Stimulated activated naive CD8-positive, alpha-beta T cell treated with anti-CD3 and anti-CD28 coated beads, Interleukin-15, Interleukin-2, amounts not matched to agents 100 ng/mL and 50 ng/mL, for 24 hours (primary cell): ENCODE data around the gene ATXN7L1.
"Not testable (repeated sequence)": the region's sequence is repeated elsewhere in the genome, so short reads cannot be mapped to it uniquely, and the experiment has no call there.

ENCODE experiments used
- H3K27ac Mint-ChIP-seq: one replicate; pipeline ENCODE4 v1.8.0; 2021; ENCODE audit warnings: mild to moderate bottlenecking, mixed read lengths
- H3K27me3 Mint-ChIP-seq: one replicate; pipeline ENCODE4 v1.8.0; 2021; ENCODE audit warnings: mixed read lengths
- H3K36me3 Mint-ChIP-seq: one replicate; pipeline ENCODE4 v1.8.0; 2021; ENCODE audit warnings: low read depth, mixed read lengths
- H3K4me1 Mint-ChIP-seq: one replicate; pipeline ENCODE4 v1.8.0; 2021; ENCODE audit warnings: low read depth, mixed read lengths
- H3K4me3 Mint-ChIP-seq: one replicate; pipeline ENCODE4 v1.8.0; 2021; ENCODE audit warnings: mild to moderate bottlenecking, mixed read lengths
- H3K9me3 Mint-ChIP-seq: one replicate; pipeline ENCODE4 v1.8.0; 2021; ENCODE audit warnings: mixed read lengths

ATXN7L1 gene

GRCh38 chr7:105619590-105619989 lies 256.8 kb downstream of the ATXN7L1 start:
- Mint-ChIP-seq H3K36me3 (peaks cover 26% of the 10 kb centered on the region), H3K4me1 (no peaks in the 10 kb centered on the region), H3K27me3 (no peaks in the 10 kb centered on the region), H3K4me3 (no peak overlapping the region), H3K9me3 (no peaks in the 10 kb centered on the region), H3K27ac (no peak overlapping the region)

- Mint-ChIP-seq H3K4me1 (no peaks in the 10 kb centered on the region), H3K27ac (no peak overlapping the region), H3K36me3 (peaks cover 25% of the 10 kb centered on the region), H3K4me3 (no peak overlapping the region), H3K27me3 (no peaks in the 10 kb centered on the region), H3K9me3 (no peaks in the 10 kb centered on the region)
Observed at GRCh38 chr7:105618016-105618296, 258.4 kb downstream of the ATXN7L1 start.

- H3K27ac Mint-ChIP-seq = no peak overlapping the region
- H3K4me1 Mint-ChIP-seq = no peaks in the 10 kb centered on the region
- H3K36me3 Mint-ChIP-seq = peaks cover 25% of the 10 kb centered on the region
- H3K27me3 Mint-ChIP-seq = no peaks in the 10 kb centered on the region
- no peaks in the 10 kb centered on the region for H3K9me3 Mint-ChIP-seq
- H3K4me3 Mint-ChIP-seq = no peak overlapping the region
Observed at GRCh38 chr7:105617280-105618015, 259.0 kb downstream of the ATXN7L1 start.

- Mint-ChIP-seq H3K4me3 (no peak overlapping the region), H3K27me3 (no peaks in the 10 kb centered on the region), H3K9me3 (no peaks in the 10 kb centered on the region), H3K4me1 (no peaks in the 10 kb centered on the region), H3K27ac (no peak overlapping the region), H3K36me3 (peaks cover 8% of the 10 kb centered on the region)
Observed at GRCh38 chr7:105614341-105614840, 262.0 kb downstream of the ATXN7L1 start.

GRCh38 chr7:105613611-105614330 lies 262.6 kb downstream of the ATXN7L1 start:
- no peak overlapping the region for H3K4me3 Mint-ChIP-seq
- H3K9me3 Mint-ChIP-seq = no peaks in the 10 kb centered on the region
- no peaks in the 10 kb centered on the region for H3K27me3 Mint-ChIP-seq
- peaks cover 8% of the 10 kb centered on the region for H3K36me3 Mint-ChIP-seq
- no peak overlapping the region for H3K27ac Mint-ChIP-seq
- H3K4me1 Mint-ChIP-seq = no peaks in the 10 kb centered on the region

GRCh38 chr7:105612806-105613205 lies 263.6 kb downstream of the ATXN7L1 start:
- peaks cover 8% of the 10 kb centered on the region for H3K36me3 Mint-ChIP-seq
- H3K27me3 Mint-ChIP-seq = no peaks in the 10 kb centered on the region
- H3K27ac Mint-ChIP-seq = no peak overlapping the region
- H3K9me3 Mint-ChIP-seq = no peaks in the 10 kb centered on the region
- H3K4me1 Mint-ChIP-seq = no peaks in the 10 kb centered on the region
- H3K4me3 Mint-ChIP-seq = no peak overlapping the region

GRCh38 chr7:105611856-105612775 lies 264.3 kb downstream of the ATXN7L1 start:
- Mint-ChIP-seq H3K27ac (no peak overlapping the region), H3K4me3 (no peak overlapping the region), H3K36me3 (peaks cover 8% of the 10 kb centered on the region), H3K9me3 (no peaks in the 10 kb centered on the region), H3K27me3 (no peaks in the 10 kb centered on the region), H3K4me1 (no peaks in the 10 kb centered on the region)

GRCh38 chr7:105610165-105610930 lies 266.1 kb downstream of the ATXN7L1 start:
- Mint-ChIP-seq H3K27me3 (no peaks in the 10 kb centered on the region), H3K4me3 (no peak overlapping the region), H3K27ac (no peak overlapping the region), H3K36me3 (peaks cover 8% of the 10 kb centered on the region), H3K4me1 (no peaks in the 10 kb centered on the region), H3K9me3 (no peaks in the 10 kb centered on the region)

- Mint-ChIP-seq H3K4me3 (no peak overlapping the region), H3K27me3 (peaks cover 4% of the 10 kb centered on the region), H3K27ac (no peak overlapping the region), H3K4me1 (no peaks in the 10 kb centered on the region), H3K9me3 (no peaks in the 10 kb centered on the region), H3K36me3 (no peaks in the 10 kb centered on the region)
Observed at GRCh38 chr7:105602325-105603305, 273.8 kb downstream of the ATXN7L1 start.

GRCh38 chr7:105600720-105601550 lies 275.5 kb downstream of the ATXN7L1 start:
- Mint-ChIP-seq H3K27ac (no peak overlapping the region), H3K27me3 (peaks cover 12% of the 10 kb centered on the region)

GRCh38 chr7:105599551-105599950 lies 276.8 kb downstream of the ATXN7L1 start:
- Mint-ChIP-seq H3K4me3 (no peak overlapping the region), H3K27ac (no peak overlapping the region), H3K9me3 (no peaks in the 10 kb centered on the region), H3K27me3 (peaks cover 12% of the 10 kb centered on the region), H3K4me1 (no peaks in the 10 kb centered on the region), H3K36me3 (no peaks in the 10 kb centered on the region)

More at GRCh38 chr7:105600720-105601550, 275.5 kb downstream of the ATXN7L1 start:
- H3K9me3 Mint-ChIP-seq = no peaks in the 10 kb centered on the region
- no peaks in the 10 kb centered on the region for H3K4me1 Mint-ChIP-seq
- H3K4me3 Mint-ChIP-seq = no peak overlapping the region
- H3K36me3 Mint-ChIP-seq = no peaks in the 10 kb centered on the region

- not testable (repeated sequence) for H3K36me3 Mint-ChIP-seq, H3K9me3 Mint-ChIP-seq, H3K4me3 Mint-ChIP-seq, H3K4me1 Mint-ChIP-seq, H3K27ac Mint-ChIP-seq
- peaks cover 12% of the 10 kb centered on the region for H3K27me3 Mint-ChIP-seq
Observed at GRCh38 chr7:105599080-105599479, 277.3 kb downstream of the ATXN7L1 start.

- Mint-ChIP-seq H3K36me3 (no peaks in the 10 kb centered on the region), H3K4me1 (no peaks in the 10 kb centered on the region), H3K27me3 (peaks cover 8% of the 10 kb centered on the region), H3K4me3 (no peak overlapping the region), H3K9me3 (no peaks in the 10 kb centered on the region), H3K27ac (no peak overlapping the region)
Observed at GRCh38 chr7:105596866-105597265, 279.5 kb downstream of the ATXN7L1 start.
